NCI-H526 (cell line): ENCODE measurements around the gene BLOC1S5.
"Not testable (repeated sequence)": the region's sequence is repeated elsewhere in the genome, so short reads cannot be mapped to it uniquely, and the experiment has no call there.

Experiments
- DNase-seq, 2 experiments: peaks; one replicate each; lab custom pipeline; 2025; lab: John Stamatoyannopoulos, UW

Gene BLOC1S5

DNA sequence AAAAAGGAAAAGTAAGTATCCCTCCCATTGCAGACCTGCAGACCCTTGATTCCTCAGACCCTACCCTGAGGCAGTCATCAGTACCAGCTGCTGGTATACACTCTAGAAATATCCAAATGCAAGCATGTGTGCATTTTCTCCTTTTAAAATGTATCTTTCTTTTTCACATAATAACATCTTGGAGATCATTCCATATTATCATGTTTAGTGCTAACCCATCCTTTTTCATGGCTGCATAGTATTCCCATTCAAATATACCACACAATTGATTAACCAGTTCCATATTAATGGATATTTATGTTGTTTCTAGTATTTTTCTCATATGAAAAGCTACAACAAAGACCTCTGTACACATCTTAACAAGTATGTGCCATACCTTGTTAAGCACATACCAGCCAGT, 70.8 kb downstream of the BLOC1S5 start:
- DNase-seq = no peak

DNA sequence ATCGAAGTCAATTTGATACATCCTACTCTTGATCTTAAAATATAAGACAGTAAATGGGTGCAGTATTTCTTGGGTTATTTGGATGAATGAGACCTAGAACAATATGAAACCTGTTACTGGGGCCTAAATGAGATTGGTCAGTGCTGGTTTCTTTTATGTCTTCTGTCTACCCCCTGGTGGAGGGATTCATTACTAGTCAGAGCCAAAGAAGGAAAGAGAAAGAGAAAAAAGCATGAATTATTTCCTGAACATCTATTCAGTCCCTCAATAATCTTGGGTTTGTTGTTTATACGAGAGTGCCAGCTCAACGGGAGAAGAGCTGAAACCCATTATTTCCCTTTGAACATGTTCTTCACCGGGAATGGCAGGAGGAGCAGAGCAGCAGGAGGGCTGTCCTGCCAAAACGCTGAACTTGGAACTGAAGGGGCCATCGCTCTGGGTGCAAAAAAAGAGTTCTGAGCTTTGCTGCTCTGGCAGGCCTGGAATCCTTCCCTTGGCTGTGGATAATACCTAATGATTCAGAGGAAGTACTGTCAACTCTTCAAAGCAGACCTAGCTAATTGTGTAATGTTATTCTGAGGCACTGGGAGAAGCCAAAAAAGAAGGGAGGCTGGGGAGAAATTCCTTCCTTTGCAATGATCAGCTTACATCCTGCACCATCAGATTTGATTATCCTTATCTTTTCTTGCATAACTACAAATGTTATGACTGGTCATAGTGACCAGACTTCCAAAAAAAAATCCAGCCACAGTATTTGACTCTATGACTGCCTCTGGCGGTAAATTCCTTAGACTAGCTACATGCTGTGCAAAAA, 72.0 kb downstream of the BLOC1S5 start:
- peak in 1 of 2 experiments; percentile 30 for DNase-seq

DNA sequence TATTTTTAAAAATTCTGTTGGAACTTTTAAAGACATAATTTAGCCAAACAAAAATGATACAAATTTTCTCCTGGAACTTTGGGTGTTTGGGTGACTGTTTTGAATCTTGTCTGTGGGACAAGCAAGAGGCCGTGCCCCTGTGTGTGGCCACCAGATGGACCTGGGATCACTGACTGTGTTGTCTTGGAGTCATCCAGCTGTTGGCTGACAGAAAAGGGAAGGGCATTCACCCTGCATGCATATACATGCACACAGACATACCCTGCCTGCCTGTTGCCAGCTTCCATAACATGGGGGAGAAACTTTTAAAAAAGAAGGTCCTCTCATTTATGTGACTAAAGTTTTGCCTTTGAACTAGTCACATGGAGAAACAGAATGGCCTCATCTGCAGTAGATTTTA, 72.7 kb downstream of the BLOC1S5 start:
- no peak for DNase-seq

DNA sequence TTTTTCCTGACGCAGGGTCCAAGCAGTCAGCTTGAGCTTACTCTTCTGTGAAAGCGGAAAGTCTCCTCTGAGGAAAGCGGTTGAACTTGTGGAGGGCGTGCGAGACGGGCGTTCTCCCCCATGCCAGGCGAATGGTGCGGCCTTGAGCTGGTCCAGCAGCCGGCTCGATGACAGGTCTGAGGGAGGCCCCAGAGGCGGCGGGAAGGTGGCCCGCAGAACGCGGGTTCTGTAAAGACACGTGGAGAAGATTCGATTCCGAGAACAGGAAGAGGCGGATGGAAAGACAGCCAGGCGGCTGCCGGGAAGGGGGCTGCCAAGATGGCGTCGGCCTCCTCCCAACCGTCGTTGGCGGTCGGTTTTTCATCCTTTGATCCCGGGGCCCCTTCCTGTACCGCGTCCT, 78.0 kb downstream of the BLOC1S5 start:
- no peak for DNase-seq

DNA sequence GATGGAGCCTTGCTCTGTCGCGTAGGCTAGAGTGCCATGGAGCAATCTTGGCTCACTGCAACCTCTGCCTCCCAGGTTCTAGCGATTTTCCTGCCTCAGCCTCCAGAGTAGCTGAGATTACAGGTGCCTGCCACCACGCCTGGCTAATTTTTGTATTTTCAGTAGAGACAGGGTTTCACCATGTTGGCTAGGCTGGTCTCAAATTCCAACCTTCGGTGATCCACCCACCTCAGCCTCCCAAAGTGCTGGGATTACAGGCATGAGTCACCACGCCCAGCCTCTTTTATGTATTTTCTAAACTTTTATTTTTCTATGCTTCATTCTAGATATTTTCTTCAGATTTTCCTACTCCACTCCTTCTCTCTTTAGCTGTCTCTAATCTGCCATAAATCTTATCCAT, 80.2 kb downstream of the BLOC1S5 start:
- DNase-seq = not testable (repeated sequence)

DNA sequence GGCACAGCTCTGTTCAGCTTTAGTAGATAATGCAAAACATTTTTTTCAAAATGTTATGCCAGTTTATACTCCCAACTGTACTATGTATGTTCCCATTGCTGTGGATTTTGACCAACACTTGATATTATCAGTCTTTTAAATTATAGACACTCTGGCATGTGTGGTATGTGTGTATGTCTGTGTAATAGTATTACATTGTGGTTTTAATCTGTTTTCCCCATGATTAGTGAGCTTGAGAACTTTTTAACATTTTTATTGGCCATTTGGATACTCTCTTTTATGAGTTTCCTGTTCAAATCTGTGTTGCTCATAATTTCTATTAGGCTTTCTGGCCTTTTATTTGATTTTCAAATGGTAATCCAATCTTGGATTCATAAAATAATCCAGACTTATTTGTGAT, 84.4 kb downstream of the BLOC1S5 start:
- no peak for DNase-seq

DNA sequence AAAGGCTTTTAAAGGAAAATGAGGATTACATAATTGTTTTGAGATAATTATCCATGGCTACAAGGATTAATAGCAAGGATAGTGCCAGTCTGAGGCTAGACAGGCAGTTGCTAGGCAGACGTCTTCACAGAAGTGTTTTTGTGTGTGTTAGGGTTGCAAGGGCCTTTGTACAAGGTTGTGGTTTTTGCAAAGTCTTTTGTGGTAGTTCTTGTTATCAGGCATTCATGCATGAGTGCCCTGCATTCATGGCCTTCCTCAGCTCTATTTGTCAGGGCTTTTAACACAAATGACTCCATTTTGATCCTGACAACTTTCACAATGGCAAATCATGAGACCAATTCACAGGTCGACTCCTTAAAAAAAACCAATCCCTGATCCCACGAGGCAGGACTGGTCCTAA, 85.5 kb downstream of the BLOC1S5 start:
- no peak for DNase-seq

DNA sequence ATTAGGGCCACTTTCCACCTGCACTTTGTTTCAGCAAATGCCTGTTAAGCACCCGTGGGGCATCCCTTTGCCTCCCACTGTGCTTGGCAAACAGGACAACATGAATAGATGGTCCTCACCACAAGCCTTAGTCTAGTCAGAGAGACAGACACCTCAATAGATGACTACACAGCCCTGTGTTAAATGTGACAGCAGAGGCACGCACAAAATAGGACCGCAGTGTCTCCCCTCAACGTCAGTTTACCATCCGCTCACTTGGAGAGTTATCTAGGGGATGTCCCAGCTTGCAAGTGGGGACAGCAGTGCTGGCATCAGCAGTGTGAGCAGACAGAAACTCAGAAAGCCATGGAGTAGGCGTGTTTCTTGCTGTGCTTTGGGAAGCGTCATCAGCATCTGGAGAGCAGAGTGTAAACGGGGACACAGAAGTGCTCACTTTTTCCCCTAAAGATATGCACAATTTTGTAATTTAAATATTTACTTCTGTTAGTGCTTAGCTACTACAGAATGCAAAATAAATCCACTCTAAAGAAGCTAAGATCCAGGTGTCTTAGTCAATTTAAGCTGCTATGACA, 87.6 kb downstream of the BLOC1S5 start:
- no peak for DNase-seq

DNA sequence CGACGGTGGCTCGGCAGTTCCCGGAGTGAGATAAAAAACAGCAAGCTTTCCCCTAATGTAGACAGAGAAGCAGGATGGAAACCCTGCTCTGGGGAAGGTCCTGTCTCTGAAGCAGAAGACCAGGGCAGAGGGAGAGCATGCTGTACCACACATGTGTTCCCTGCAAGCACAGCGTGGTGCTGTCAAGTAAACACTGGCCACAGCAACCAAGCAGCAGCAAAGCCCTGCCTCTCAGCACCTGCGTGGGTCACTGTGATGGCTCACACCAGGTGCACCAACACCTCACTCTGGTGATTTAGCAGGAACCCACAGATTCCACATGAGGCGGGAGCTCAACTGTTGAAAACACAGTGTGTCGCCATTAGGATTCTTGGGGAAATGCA, 88.4 kb downstream of the BLOC1S5 start:
- DNase-seq = no peak

DNA sequence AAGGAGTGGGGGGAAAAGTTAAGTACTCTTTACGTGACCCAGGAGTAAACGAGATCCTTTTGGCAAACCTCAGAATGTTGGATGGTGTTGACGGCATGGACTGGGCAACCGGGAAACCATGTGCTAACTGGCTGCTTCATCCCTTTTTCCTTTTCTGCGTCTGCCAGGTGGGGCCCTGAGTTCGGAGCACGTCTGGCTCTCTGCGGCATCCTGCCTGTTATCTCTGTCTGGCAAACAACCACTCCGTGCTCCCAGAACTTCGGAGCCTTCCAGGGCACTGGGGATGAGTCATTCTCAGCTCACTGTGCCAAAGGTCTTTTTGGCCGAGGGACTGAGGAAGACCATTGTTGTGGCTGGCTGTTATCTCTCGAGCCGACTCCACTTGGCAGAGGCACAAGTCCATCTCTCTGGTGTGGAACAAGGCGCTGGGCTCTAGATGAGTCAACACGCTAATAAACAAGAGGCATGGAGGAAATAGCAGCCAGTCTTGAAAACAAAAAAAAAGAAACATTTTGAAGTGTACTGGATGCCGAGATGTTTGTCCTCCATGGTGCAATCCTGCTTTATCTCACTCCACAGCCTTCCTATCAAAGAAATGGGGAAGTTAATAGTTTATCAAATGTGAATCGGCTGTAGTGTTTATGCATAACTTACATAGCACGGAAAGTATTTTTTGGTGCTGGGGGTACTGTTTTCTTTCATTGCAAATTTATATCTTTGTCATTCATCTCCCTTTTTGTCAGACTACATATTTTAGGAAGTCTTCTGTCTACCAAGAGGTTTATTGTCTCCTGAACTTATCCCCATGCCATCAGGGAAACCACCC, 89.0 kb downstream of the BLOC1S5 start:
- no peak for DNase-seq

DNA sequence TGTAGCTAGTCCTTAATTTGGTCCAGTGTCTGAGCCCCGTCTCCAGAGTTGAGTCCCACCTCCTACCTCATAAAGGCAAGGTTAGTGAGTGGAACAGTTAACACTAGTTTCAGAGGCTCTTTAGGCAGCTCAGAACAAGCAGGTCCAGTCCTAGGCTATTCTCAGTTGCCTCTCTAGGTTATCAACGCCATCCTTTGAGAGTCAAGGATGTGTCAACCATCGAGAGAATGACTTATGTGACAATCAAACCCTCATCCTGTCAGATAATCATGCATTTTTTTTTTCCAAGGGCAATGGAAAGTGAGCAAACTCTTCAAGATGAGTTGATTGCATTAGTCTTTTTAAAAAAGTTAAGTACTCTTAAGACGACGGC, 89.6 kb downstream of the BLOC1S5 start:
- no peak for DNase-seq

DNA sequence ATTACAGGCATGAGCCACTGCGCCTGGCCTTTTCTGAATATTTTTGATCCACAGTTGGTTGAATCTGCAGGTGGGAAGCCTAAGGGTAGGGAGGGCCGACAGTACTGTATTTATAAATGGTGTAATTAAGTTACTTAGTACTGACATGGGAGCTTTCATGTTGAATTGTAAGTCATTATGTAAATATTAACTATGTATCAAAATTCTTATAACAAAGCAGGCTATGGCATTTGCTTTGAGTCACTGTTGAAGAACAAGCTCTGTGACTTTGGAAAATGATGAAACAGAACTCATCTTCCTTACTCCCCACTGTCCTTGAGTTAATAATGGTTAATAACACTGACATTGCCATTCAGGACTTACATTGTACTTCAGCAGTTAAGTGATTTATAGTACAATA, 90.6 kb downstream of the BLOC1S5 start:
- DNase-seq = no peak

DNA sequence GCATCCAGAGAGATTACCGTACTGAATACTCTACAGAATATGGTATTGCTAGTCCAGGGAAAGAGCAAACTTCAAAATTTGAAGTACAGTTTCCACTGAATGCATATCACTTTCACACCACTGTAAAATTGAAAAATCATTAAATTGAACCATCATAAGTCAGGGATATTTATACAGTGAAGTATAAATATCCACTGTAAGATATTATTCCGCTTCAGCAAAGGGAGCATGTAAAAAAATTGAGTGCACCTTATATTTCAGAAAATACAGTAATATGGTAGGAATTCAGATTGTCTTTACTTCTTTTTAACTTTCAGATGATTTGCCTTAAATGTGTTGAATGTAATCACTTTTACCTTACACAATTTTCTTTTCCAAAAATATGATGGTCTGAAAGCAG, 92.7 kb downstream of the BLOC1S5 start:
- no peak for DNase-seq

DNA sequence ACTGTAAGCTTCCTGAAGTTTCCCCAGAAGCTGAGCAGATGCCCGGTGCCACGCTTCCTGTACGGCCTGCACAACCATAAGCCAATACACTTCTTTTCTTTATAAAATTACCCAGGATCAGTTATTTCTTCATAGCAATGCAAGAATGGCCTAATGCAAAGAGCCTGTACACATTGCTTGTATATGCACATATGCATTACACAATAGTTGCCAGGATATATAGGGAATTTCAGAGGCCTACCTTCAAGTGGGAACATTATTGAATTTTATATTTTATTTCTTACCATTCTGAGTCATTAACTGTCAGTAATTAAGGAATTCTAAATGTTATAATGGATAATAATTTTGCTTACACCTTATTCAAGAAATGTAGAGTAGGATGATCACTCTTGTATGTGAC, 93.6 kb downstream of the BLOC1S5 start:
- no peak for DNase-seq
